HL-60 (cell line): Measurements from ENCODE around the gene PNMA6F.

Source experiments
- DNase-seq, 2 experiments: peaks; one replicate each; pipeline ENCODE4 v3.0.0-alpha.2; 2010 to 2020; ENCODE audit warnings: low read depth in 1 of 2, low spot score in 1 of 2
- H3K27ac ChIP-seq: fragments of 250-450 bp; sonication (Bioruptor Pico); replicated peaks from 2 replicates; pipeline ENCODE4 v1.5.1; 2020; ENCODE audit warnings: mild to moderate bottlenecking, moderate library complexity
- H3K27me3 ChIP-seq: fragments of 250-450 bp; sonication (Bioruptor Pico); 2 replicates; pipeline ENCODE4 v1.5.1; 2021; ENCODE audit warnings: mild to moderate bottlenecking, moderate library complexity; ENCODE audit not compliant: insufficient read depth, poor library complexity, severe bottlenecking
- H3K4me3 ChIP-seq: replicated peaks from 2 replicates; pipeline ENCODE4 v1.5.1; 2011; ENCODE audit warnings: mild to moderate bottlenecking, control low read depth, low read length; ENCODE audit not compliant: insufficient read depth
- GABPA ChIP-seq: IDR thresholded peaks from 2 replicates; pipeline ENCODE4 v1.6.1; 2012; ENCODE audit warnings: low read depth
- POLR2AphosphoS5 ChIP-seq: IDR thresholded peaks from 2 replicates; pipeline ENCODE4 v1.6.1; 2012; ENCODE audit warnings: low read depth
- SPI1 ChIP-seq: IDR thresholded peaks from 2 replicates; pipeline ENCODE4 v1.6.1; 2012; ENCODE audit warnings: low read depth, mild to moderate bottlenecking, borderline replicate concordance
- long read RNA-seq: library from polyadenylated mRNA; unstranded; transcript quantifications from one replicate; pipeline ENCODE4 v2.0.0, GENCODE V29; 2020
- TF ChIP-seq, protein P1 (sequence below): IDR thresholded peaks from one replicate; pipeline ENCODE4 v1.5.1; 2011; ENCODE audit warnings: low read length, control low read depth, inconsistent platforms; ENCODE audit not compliant: insufficient read depth
- TF ChIP-seq, protein P2 (sequence below): IDR thresholded peaks from 2 replicates; pipeline ENCODE4 v1.6.1; 2012; ENCODE audit warnings: low read depth; ENCODE audit not compliant: insufficient replicate concordance

The PNMA6F gene
- long read RNA-seq = 0 reads

DNA sequence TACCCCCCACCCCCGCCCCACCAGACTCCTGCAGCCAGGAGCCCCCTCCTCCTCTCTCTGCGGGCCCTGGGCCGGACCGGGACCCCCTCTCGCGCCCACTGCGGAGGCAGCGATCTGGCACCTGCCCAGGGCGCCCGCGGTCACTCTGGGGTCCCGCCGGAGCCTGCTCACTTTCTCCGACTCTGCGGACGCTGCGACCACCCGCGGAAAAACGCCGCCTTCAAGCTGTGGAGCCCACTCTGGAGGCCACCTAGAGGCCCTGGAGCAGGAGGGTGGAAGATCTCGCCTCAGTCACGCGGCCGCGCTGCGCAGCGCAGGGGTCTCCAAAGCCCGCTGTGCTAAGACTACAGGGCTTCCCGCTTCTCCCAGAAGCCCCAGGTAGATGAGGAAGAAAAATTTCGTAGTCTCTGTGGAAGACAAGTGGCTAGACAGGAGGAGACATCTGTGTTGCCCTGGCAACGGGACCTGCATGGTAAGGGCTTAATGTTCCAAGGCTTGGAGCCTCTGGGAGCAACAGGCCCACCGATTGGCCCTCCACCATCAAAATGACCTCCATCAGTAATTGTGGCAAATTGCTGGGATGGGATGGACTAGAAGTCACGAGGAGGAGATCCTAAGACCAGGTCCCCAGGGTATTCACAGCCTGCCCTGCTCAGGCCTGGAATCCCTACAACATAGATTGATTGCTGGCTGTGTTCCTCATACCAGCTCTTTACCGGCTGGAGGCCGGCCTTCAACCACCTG is at the start of gene PNMA6F:
PNMA6F (minus strand) TSS at position 387 of the 744 bp plus-strand sequence. CDS start 1,093 bp downstream, outside the sequence.
- DNase-seq = no peak
- H3K27me3 ChIP-seq = peaks cover 2% of the 10 kb centered on the region
- H3K27ac ChIP-seq = no peak within 1 kb of the TSS
- no peak for TF ChIP-seq GABPA
- TF ChIP-seq POLR2AphosphoS5 = no peak
- TF ChIP-seq, protein P1, sequence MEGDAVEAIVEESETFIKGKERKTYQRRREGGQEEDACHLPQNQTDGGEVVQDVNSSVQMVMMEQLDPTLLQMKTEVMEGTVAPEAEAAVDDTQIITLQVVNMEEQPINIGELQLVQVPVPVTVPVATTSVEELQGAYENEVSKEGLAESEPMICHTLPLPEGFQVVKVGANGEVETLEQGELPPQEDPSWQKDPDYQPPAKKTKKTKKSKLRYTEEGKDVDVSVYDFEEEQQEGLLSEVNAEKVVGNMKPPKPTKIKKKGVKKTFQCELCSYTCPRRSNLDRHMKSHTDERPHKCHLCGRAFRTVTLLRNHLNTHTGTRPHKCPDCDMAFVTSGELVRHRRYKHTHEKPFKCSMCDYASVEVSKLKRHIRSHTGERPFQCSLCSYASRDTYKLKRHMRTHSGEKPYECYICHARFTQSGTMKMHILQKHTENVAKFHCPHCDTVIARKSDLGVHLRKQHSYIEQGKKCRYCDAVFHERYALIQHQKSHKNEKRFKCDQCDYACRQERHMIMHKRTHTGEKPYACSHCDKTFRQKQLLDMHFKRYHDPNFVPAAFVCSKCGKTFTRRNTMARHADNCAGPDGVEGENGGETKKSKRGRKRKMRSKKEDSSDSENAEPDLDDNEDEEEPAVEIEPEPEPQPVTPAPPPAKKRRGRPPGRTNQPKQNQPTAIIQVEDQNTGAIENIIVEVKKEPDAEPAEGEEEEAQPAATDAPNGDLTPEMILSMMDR = no peak
- TF ChIP-seq, protein P2, sequence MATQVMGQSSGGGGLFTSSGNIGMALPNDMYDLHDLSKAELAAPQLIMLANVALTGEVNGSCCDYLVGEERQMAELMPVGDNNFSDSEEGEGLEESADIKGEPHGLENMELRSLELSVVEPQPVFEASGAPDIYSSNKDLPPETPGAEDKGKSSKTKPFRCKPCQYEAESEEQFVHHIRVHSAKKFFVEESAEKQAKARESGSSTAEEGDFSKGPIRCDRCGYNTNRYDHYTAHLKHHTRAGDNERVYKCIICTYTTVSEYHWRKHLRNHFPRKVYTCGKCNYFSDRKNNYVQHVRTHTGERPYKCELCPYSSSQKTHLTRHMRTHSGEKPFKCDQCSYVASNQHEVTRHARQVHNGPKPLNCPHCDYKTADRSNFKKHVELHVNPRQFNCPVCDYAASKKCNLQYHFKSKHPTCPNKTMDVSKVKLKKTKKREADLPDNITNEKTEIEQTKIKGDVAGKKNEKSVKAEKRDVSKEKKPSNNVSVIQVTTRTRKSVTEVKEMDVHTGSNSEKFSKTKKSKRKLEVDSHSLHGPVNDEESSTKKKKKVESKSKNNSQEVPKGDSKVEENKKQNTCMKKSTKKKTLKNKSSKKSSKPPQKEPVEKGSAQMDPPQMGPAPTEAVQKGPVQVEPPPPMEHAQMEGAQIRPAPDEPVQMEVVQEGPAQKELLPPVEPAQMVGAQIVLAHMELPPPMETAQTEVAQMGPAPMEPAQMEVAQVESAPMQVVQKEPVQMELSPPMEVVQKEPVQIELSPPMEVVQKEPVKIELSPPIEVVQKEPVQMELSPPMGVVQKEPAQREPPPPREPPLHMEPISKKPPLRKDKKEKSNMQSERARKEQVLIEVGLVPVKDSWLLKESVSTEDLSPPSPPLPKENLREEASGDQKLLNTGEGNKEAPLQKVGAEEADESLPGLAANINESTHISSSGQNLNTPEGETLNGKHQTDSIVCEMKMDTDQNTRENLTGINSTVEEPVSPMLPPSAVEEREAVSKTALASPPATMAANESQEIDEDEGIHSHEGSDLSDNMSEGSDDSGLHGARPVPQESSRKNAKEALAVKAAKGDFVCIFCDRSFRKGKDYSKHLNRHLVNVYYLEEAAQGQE = no peak
- no peak within 1 kb of the TSS for H3K4me3 ChIP-seq

DNA sequence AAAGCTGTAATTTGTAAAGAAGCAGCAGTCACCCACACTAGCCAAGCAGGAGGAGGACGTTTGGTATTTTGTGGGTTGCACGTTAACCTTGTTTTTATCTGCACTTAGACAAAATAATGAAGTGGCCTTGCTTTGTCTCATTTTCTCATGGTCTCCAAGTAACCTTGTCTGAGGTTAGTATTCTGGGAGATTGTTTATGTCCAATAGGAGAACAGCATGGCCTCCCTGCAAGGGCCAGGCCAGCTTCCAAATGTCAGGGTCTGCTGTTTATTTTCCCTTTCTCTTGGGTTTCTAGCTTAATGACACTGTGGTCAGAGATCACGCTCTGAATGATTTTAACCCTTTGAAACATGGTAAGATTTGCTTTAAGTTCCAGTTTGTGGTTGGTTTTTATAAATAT is 49.7 kb upstream of the PNMA6F start:
- no peak for DNase-seq
- TF ChIP-seq POLR2AphosphoS5 (no peak), SPI1 (no peak), GABPA (no peak)
- TF ChIP-seq, protein P2 = no peak
- TF ChIP-seq, protein P1 = no peak
- Histone ChIP-seq H3K27ac (no peak overlapping the region), H3K4me3 (no peak overlapping the region), H3K27me3 (no peaks in the 10 kb centered on the region)

DNA sequence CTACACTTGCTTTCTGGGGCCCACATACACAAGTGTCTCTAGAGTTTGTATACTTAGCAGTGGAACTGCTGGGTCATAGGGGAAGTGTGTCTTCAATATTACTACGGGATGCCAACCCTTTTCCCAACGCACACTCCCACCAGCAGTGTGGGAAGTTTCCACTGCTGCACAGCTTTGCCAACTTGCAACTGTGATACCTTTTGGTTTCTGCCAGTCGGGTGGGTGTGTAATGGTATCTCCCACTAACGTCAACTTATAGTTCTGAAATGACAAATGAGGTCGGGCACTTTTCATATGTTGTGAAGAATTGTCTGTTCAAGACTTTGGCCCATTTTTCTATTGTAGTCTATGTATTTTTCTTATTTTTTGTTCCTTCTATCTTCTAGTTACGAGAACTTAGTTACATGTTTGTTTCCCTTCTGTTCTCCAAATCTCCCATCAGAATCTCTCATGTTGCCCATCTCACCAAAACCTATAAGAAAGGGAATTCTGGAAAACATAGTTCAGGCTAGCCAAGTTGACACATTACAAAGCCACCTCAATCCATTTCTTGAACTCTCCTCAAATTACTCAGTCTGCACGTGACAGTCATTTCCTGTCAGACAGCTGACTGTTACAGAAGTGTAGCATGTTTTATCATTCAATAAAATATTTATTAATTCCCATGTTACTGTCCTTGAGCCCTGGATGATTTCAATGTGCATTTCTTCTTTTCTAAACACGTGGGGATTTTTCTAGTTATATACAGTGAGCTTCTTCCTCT is 48.9 kb upstream of the PNMA6F start:
- H3K27me3 ChIP-seq = no peaks in the 10 kb centered on the region
- DNase-seq = no peak
- H3K27ac ChIP-seq = no peak overlapping the region
- no peak overlapping the region for H3K4me3 ChIP-seq
- TF ChIP-seq, protein P1 = no peak
